ENCODE data around the gene DAP.

GRCh38 chr5:10743951-10744350 lies 17.1 kb downstream of the DAP start:
- TF ChIP-seq CTCF (IDR thresholded peaks at IDR 0.05 in 4 of 5, conservative IDR thresholded peaks at IDR 0.05 in 1 of 5): no peak
- TF ChIP-seq POLR2A (IDR thresholded peaks at IDR 0.05): no peak
